Thyroid gland (tissue), 4 donors: ENCODE measurements around the gene PWP2.
"Not testable (repeated sequence)": the region's sequence is repeated elsewhere in the genome, so short reads cannot be mapped to it uniquely, and the experiment has no call there.

Experiments
- CTCF ChIP-seq, 6 experiments: fragments of 200-600 bp in 3 of 6; fragments of 450-650 bp in 3 of 6; sonication (generic) in 3 of 6; IDR thresholded peaks; one replicate each; pipeline ENCODE4 v1.5.1; 2016 to 2019; ENCODE audit warnings: antibody characterized with exemption in 6 of 6, mild to moderate bottlenecking in 2 of 6, inconsistent platforms in 1 of 6, moderate library complexity in 1 of 6
- POLR2A ChIP-seq, 2 donors: fragments of 450-650 bp; IDR thresholded peaks; one replicate each; pipeline ENCODE4 v1.6.1; 2017; ENCODE audit warnings: antibody characterized with exemption in 2 of 2, mild to moderate bottlenecking in 2 of 2, moderate library complexity in 1 of 2

GRCh38 chr21:44150255-44150654, 43.1 kb downstream of the PWP2 start:
- not testable (repeated sequence) for TF ChIP-seq CTCF, POLR2A (IDR thresholded peaks at IDR 0.05)
